K562 (cell line): ENCODE measurements around the gene TSPAN32. TPM values are rescaled to one million over a fixed set of nuclear protein-coding genes. Genes with fewer than 3 reads are reported as not detected.

Experiments used
- ATAC-seq: fragments of 200-7000 bp; cut with Tn5 transposase; 3 replicates; pipeline ENCODE4 v1.9.1; 2020; ENCODE audit warnings: moderate library complexity
- BruUV-seq: library from RNA; stranded (reverse); fragments of 400-500 nt; replicated peaks from 2 replicates; lab custom pipeline; 2021; lab: Mats Ljungman, UMichigan
- CTCF ChIA-PET: fragments of 300-600 bp; formaldehyde crosslinking; extraction: SDS; loops from one replicate; lab custom pipeline; 2021; ENCODE audit warnings: low intra/inter-chr PET ratio; lab: Yijun Ruan, JAX
- POLR2A ChIA-PET: fragments of 300-600, 350-650 bp; sonication (Branson Sonifier 250); formaldehyde crosslinking; extraction: SDS; loops from one replicate; lab custom pipeline; 2021; ENCODE audit warnings: antibody characterized with exemption, inconsistent platforms; lab: Yijun Ruan, JAX
- DNase-seq, 4 experiments: peaks; one replicate each; pipeline versions ENCODE4 v3.0.0 to v3.0.0-alpha.2; 2011 to 2018; ENCODE audit warnings: low spot score in 3 of 4, mixed read lengths in 3 of 4; ENCODE audit errors: extremely low read depth in 1 of 4
- FAIRE-seq: peaks from 2 replicates; lab custom pipeline; 2011; peaks lifted over from hg19 to GRCh38; lab: Jason Lieb, UNC
- H2AFZ ChIP-seq: 2 replicates; pipeline ENCODE4 v1.6.0; 2011; ENCODE audit warnings: low read depth, low read length, control low read depth, inconsistent platforms
- H3K27ac ChIP-seq: fragments of 200-600 bp; 3 replicates; pipeline ENCODE4 v1.8.0; 2011; ENCODE audit warnings: low read depth, mild to moderate bottlenecking, control low read depth, inconsistent platforms, low read length, moderate library complexity, mixed read lengths; ENCODE audit errors: extremely low read depth
- H3K27me3 ChIP-seq, 2 experiments: fragments of 300-600 bp in 1 of 2; 2 replicates in 1 of 2; 3 replicates in 1 of 2; pipeline versions ENCODE4 v1.6.0 to v1.8.0; 2011; ENCODE audit warnings: inconsistent platforms in 2 of 2, low read length in 2 of 2, mild to moderate bottlenecking in 1 of 2, mixed read lengths in 1 of 2, moderate library complexity in 1 of 2; ENCODE audit not compliant: control insufficient read depth in 2 of 2, insufficient read depth in 2 of 2
- H3K36me3 ChIP-seq: fragments of 300-600 bp; 3 replicates; pipeline ENCODE4 v1.8.0; 2011; ENCODE audit warnings: mild to moderate bottlenecking, low read length, inconsistent platforms; ENCODE audit not compliant: control insufficient read depth, insufficient read depth
- H3K4me1 ChIP-seq, 2 experiments: fragments of 200-600 bp in 1 of 2; replicated peaks in 1 of 2; 2 replicates in 1 of 2; 3 replicates in 1 of 2; pipeline versions ENCODE4 v1.5.1 to v1.8.0; 2011; ENCODE audit warnings: inconsistent platforms in 2 of 2, low read length in 2 of 2, mild to moderate bottlenecking in 1 of 2, mixed read lengths in 1 of 2, moderate library complexity in 1 of 2; ENCODE audit not compliant: control insufficient read depth in 2 of 2, insufficient read depth in 2 of 2
- H3K4me2 ChIP-seq: 2 replicates; pipeline ENCODE4 v1.6.1; 2011; ENCODE audit warnings: low read length, control low read depth, inconsistent platforms, mixed read lengths; ENCODE audit not compliant: insufficient read depth
- H3K4me3 ChIP-seq: fragments of 200-600 bp; sonication (generic), shearing (Covaris generic); 2 replicates; pipeline ENCODE4 v1.5.1; 2016; ENCODE audit warnings: control low read depth, inconsistent platforms
- H3K79me2 ChIP-seq: fragments of 200-600 bp; 3 replicates; pipeline ENCODE4 v1.8.0; 2011; ENCODE audit warnings: low read length, inconsistent platforms; ENCODE audit not compliant: control insufficient read depth, insufficient read depth
- H3K9ac ChIP-seq, 2 experiments: 2 replicates each; pipeline versions ENCODE4 v1.6.0 to v1.6.1; 2011; ENCODE audit warnings: low read depth in 2 of 2, low read length in 2 of 2, control low read depth in 1 of 2, inconsistent platforms in 1 of 2, mild to moderate bottlenecking in 1 of 2, mixed read lengths in 1 of 2; ENCODE audit not compliant: insufficient read depth in 1 of 2
- H3K9me1 ChIP-seq: one replicate; pipeline ENCODE4 v1.6.0; 2011; ENCODE audit warnings: inconsistent platforms, mild to moderate bottlenecking, low read length, moderate library complexity; ENCODE audit not compliant: control insufficient read depth, insufficient read depth
- H3K9me3 ChIP-seq: replicated peaks from 2 replicates; pipeline ENCODE4 v1.5.1; 2011; ENCODE audit warnings: low read depth, low read length, inconsistent platforms; ENCODE audit not compliant: control insufficient read depth, insufficient read depth
- H4K20me1 ChIP-seq: replicated peaks from 2 replicates; pipeline ENCODE4 v1.6.1; 2011; ENCODE audit warnings: low read length, inconsistent platforms, mixed read lengths; ENCODE audit not compliant: control insufficient read depth, insufficient read depth
- CHD1 ChIP-seq: fragments of 200-600 bp; sonication (generic); IDR thresholded peaks from one replicate; pipeline ENCODE4 v1.6.1; 2012; ENCODE audit warnings: mild to moderate bottlenecking, moderate library complexity, low read length, inconsistent platforms
- POLR2G ChIP-seq: fragments of 200-400 bp; formaldehyde crosslinking; IDR thresholded peaks from 2 replicates; pipeline ENCODE4 v1.6.1; 2017; ENCODE audit warnings: low read depth, mild to moderate bottlenecking, antibody characterized with exemption, low read length, moderate library complexity
- ZFP36 ChIP-seq: fragments of 150-350 bp; IDR thresholded peaks from 2 replicates; pipeline ENCODE4 v1.6.1; 2018; ENCODE audit warnings: low read length, low read depth; ENCODE audit not compliant: partially characterized antibody
- ZNF263 ChIP-seq: sonication (generic); formaldehyde crosslinking; IDR thresholded peaks from 2 replicates; pipeline ENCODE4 v1.8.0; 2022; ENCODE audit warnings: mild to moderate bottlenecking, missing genetic modification reagents, borderline replicate concordance
- ZNF431 ChIP-seq: sonication (generic); formaldehyde crosslinking; IDR thresholded peaks from 2 replicates; pipeline ENCODE4 v1.8.0; 2022; ENCODE audit warnings: mild to moderate bottlenecking, missing genetic modification reagents
- WGBS: fragments of 100-300 bp; shearing (Covaris generic); methylation state at CpG from one replicate; pipeline ENCODE4 v1.1.6; 2016; ENCODE audit warnings: low coverage, mixed read lengths; ENCODE audit not compliant: insufficient coverage; ENCODE audit errors: missing lambda C conversion rate; 5-methylcytosine and 5-hydroxymethylcytosine counted together
- in situ Hi-C: fragments of 300-500 bp; cut with MboI; formaldehyde crosslinking; loops from 4 replicates; pipeline ENCODE4 v1.15.0; 2018; ENCODE audit warnings: inconsistent platforms, mixed read lengths
- intact Hi-C: fragments of 100-400 bp; cut with micrococcal nuclease; formaldehyde crosslinking; loops from 2 replicates; pipeline ENCODE4 v1.14.2; 2022
- polyA plus RNA-seq, 8 experiments: library from polyadenylated mRNA; depleted of rRNA in 4 of 8; stranded (reverse) in 5 of 8; unstranded in 3 of 8; fragments of >200 nt; fragmentation: Nextera tagmentation in 2 of 8; fragmentation: Illumina TruSeq in 1 of 8; extraction: Ambion mirVana in 2 of 8; extraction: Trizol in 1 of 8; gene quantifications; 2 replicates each; pipeline versions ENCODE4 v1.2.1 to v1.2.3, GENCODE V29; 2011 to 2014; ENCODE audit warnings: inconsistent platforms in 1 of 8, missing spikeins in 1 of 8
- total RNA-seq, 7 experiments: library from RNA; depleted of rRNA in 6 of 7; stranded (reverse); fragments of >200 nt in 6 of 7; fragmentation: Illumina TruSeq in 2 of 7; extraction: Trizol in 2 of 7; gene quantifications; 2 replicates each; pipeline versions ENCODE4 v1.2.1 to v1.2.3, GENCODE V29; 2011 to 2021; ENCODE audit warnings: low replicate concordance in 1 of 7
- TF ChIP-seq, protein P1 (sequence below), 3 experiments: fragments of 200-800 bp in 1 of 3; sonication (Bioruptor generic) in 1 of 3; sonication (generic) in 1 of 3; formaldehyde crosslinking in 1 of 3; IDR thresholded peaks; 2 replicates each; pipeline versions ENCODE4 v1.6.1 to v1.8.0; 2016 to 2022; ENCODE audit warnings: mild to moderate bottlenecking in 2 of 3, missing compliant biosample characterization in 2 of 3, missing genetic modification characterization in 2 of 3, missing genetic modification reagents in 1 of 3
- TF ChIP-seq, protein P2 (sequence below), 3 experiments: IDR thresholded peaks in 2 of 3; conservative IDR thresholded peaks in 1 of 3; 2 replicates each; pipeline ENCODE4 v1.5.1; 2011 to 2012; ENCODE audit warnings: low read length in 3 of 3, mild to moderate bottlenecking in 3 of 3, control low read depth in 2 of 3, improper control_type of control experiment in 1 of 3, inconsistent platforms in 1 of 3, low read depth in 1 of 3, mixed read lengths in 1 of 3, moderate library complexity in 1 of 3; ENCODE audit not compliant: insufficient read depth in 2 of 3

The TSPAN32 gene
- total and polyA plus RNA-seq, 9 of the 15 experiments (the other 6 are each of a cell fraction or from before 2014, with no cell fraction given) = 0.21 to 7.3 (median 2.6) TPM

DNA sequence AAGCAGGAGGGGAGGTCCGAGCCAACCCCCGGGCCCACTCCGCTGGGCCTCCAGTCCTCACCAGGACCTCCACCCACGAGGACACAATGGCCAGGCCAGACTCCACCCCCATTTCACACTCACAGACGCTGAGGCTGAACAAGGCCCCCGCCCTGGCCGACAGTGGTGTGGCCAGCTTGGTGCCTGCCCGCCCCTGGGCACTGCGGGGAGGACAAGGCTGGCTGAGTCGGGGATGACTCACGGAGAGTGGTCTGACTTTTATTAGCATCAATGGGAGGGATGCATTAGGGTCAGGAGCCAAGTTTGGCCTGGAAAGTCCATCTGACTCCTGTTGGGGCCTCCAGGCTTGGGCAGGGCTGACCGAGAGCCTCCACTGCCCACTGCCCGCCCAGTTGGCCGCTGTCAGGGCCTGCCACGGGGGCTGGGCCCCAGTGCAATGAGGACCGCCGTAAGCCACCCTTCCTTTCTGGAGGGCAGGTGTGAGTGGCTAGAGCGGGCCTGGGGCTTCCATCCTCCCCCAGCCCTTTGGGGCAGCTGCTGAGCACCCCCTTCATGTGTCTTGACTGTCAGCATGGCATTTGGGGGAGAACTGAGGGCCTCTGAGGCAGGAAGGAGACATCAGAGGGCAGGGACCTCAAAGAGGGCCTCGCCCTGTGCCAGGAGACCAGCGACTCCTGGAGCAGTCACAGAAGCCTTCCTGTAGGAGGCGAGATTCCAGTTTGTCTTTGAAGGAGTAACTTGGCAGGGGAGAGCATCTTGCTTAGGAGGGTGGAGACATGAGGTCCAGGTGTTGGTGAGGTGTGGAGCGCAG is 10.6 kb downstream of the TSPAN32 start:
- H2AFZ ChIP-seq = no peak overlapping the region
- H3K36me3 ChIP-seq = no peaks in the 10 kb centered on the region
- H3K9me3 ChIP-seq = no peaks in the 10 kb centered on the region
- no peak overlapping the region for H3K4me3 ChIP-seq
- TF ChIP-seq POLR2G = peak; percentile 31; the same call in 1 of the 2 replicates
- 0 out of 2 replicates have a peak, but pooled peaks have one; percentile 3 for TF ChIP-seq ZNF431
- TF ChIP-seq, protein P1, sequence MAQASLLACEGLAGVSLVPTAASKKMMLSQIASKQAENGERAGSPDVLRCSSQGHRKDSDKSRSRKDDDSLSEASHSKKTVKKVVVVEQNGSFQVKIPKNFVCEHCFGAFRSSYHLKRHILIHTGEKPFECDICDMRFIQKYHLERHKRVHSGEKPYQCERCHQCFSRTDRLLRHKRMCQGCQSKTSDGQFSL (CRISPR knock-in tag; IDR thresholded peaks at IDR 0.05) = no peak
- TF ChIP-seq, protein P1 (tag; IDR thresholded peaks at IDR 0.05) = no peak
- TF ChIP-seq ZNF263 = peak; percentile 23; the same call in 1 of the 2 replicates
- TF ChIP-seq, protein P2, sequence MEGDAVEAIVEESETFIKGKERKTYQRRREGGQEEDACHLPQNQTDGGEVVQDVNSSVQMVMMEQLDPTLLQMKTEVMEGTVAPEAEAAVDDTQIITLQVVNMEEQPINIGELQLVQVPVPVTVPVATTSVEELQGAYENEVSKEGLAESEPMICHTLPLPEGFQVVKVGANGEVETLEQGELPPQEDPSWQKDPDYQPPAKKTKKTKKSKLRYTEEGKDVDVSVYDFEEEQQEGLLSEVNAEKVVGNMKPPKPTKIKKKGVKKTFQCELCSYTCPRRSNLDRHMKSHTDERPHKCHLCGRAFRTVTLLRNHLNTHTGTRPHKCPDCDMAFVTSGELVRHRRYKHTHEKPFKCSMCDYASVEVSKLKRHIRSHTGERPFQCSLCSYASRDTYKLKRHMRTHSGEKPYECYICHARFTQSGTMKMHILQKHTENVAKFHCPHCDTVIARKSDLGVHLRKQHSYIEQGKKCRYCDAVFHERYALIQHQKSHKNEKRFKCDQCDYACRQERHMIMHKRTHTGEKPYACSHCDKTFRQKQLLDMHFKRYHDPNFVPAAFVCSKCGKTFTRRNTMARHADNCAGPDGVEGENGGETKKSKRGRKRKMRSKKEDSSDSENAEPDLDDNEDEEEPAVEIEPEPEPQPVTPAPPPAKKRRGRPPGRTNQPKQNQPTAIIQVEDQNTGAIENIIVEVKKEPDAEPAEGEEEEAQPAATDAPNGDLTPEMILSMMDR (IDR thresholded peaks at IDR 0.05 in 2 of 3, conservative IDR thresholded peaks at IDR 0.05 in 1 of 3; ENCODE audit: insufficient read depth in 2 of 3, low read depth in 1 of 3, low read length in 3 of 3) = peak in 2 of 3 experiments; percentile 16 to 34; a peak in 2 of 6 replicates
- no peak for TF ChIP-seq CHD1
- peak; percentile 94 for TF ChIP-seq ZFP36
- in situ Hi-C loops = loop anchor here (5.0 kb wide), 1 partner anchor 105 kb away; no protein-coding TSS in a partner anchor
- WGBS = 44% methylated on average over 17 of the region's 22 CpGs
- H3K79me2 ChIP-seq = no peaks in the 10 kb centered on the region
- ChIA-PET POLR2A (interaction anchor here (0.6 to 1.2 kb wide), 2 partner anchors 9 kb away, joined by 4 read pairs; no protein-coding TSS in a partner anchor), CTCF (interaction anchor here (1.1 kb wide), 1 partner anchor 108 kb away, joined by 3 read pairs; no protein-coding TSS in a partner anchor)
- ATAC-seq (no peak; the same call in 2 of the 3 replicates), FAIRE-seq (no peak), DNase-seq (no peak)
- peaks cover 10% of the 10 kb centered on the region; the same call in 1 of the 2 replicates for H4K20me1 ChIP-seq
- H3K27ac ChIP-seq = no peak overlapping the region
- intact Hi-C loops = no loop called here
- BruUV-seq = no TSS peak
- peak overlapping the region in 1 of 2 experiments; percentile 13; a peak in 2 of 4 replicates for H3K9ac ChIP-seq
- H3K4me1 ChIP-seq = peaks cover 0 to 83% of the 10 kb centered on the region in 2 experiments; a peak in 2 of 5 replicates
- H3K9me1 ChIP-seq = no peaks in the 10 kb centered on the region
- peaks cover 0 to 20% of the 10 kb centered on the region in 2 experiments; a peak in 3 of 5 replicates for H3K27me3 ChIP-seq
- H3K4me2 ChIP-seq = no peak overlapping the region
